ENCODE data around the gene ALAS1. TPM values are rescaled to one million over a fixed set of nuclear protein-coding genes. Genes with fewer than 3 reads are reported as not detected.
"Not testable (repeated sequence)": the region's sequence is repeated elsewhere in the genome, so short reads cannot be mapped to it uniquely, and the experiment has no call there.

Gene ALAS1
- total and polyA plus RNA-seq, 2 donors (not counting 1 experiment from before 2014, with no cell fraction given) = 26.1 to 30.2 TPM

- no peaks in the 10 kb centered on the region for H3K27me3 ChIP-seq (replicated peaks in 1 of 4; ENCODE audit: control extremely low read depth in 1 of 4, control insufficient read depth in 3 of 4, insufficient read depth in 4 of 4, low read length in 3 of 4)
- no peaks in the 10 kb centered on the region for H3K9me3 ChIP-seq (ENCODE audit: control extremely low read depth in 1 of 3, control insufficient read depth in 2 of 3, insufficient read depth in 1 of 3, low read length in 2 of 3)
- peaks cover 4 to 15% of the 10 kb centered on the region in 2 donors for H3K4me1 ChIP-seq (ENCODE audit: control insufficient read depth in 2 of 2, insufficient read depth in 2 of 2, low read length in 2 of 2)
- Mint-ChIP-seq H3K9me3 (ENCODE audit: insufficient read depth) (no peaks in the 10 kb centered on the region), H3K27me3 (no peaks in the 10 kb centered on the region), H3K4me1 (peaks cover 13% of the 10 kb centered on the region), H3K4me3 (no peak overlapping the region), H3K27ac (no peak overlapping the region)
- H3K4me3 ChIP-seq (ENCODE audit: control extremely low read depth in 1 of 5, extremely low read depth in 1 of 5, insufficient read depth in 1 of 5, low read depth in 2 of 5, low read length in 4 of 5) = no peak overlapping the region
- ATAC-seq (ENCODE audit: low read depth) (no peak), DNase-seq (no peak)
- no peak overlapping the region for H2AFZ ChIP-seq (ENCODE audit: insufficient read depth, low read depth, low read length, poor library complexity, severe bottlenecking)
- H3K79me2 ChIP-seq (ENCODE audit: control insufficient read depth, insufficient read depth, low read length) = no peaks in the 10 kb centered on the region
- no peaks in the 10 kb centered on the region for H4K20me1 ChIP-seq (ENCODE audit: control insufficient read depth, insufficient read depth, low read length, poor library complexity, severe bottlenecking)
- WGBS (ENCODE audit: insufficient coverage) = 100% methylated on average over 1 of the region's 4 CpGs
- H3K9ac ChIP-seq (ENCODE audit: low read length) = no peak overlapping the region
- ChIA-PET POLR2A (no interaction called here), CTCF (interaction anchor here (0.6 to 11.2 kb wide), 4 partner anchors 9 to 255 kb away, joined by 3 to 166 read pairs (median 4); no protein-coding TSS in a partner anchor)
- H3K4me2 ChIP-seq (replicated peaks; ENCODE audit: low read depth, low read length, poor library complexity, severe bottlenecking) = no peak overlapping the region
- intact Hi-C loops (cut with micrococcal nuclease) = no loop called here
- H3K36me3 ChIP-seq (replicated peaks in 1 of 2; ENCODE audit: control extremely low read depth in 1 of 2, control insufficient read depth in 1 of 2, extremely low read depth in 1 of 2, insufficient read depth in 2 of 2, low read length in 1 of 2) = no peaks in the 10 kb centered on the region
- no peak overlapping the region for H3K27ac ChIP-seq (ENCODE audit: low read length in 2 of 2)
- TF ChIP-seq EZH2 (IDR thresholded peaks at IDR 0.05; ENCODE audit: borderline replicate concordance, insufficient read depth, low read depth, low read length, poor library complexity, severe bottlenecking) = no peak
- no peak for TF ChIP-seq CTCF (IDR thresholded peaks at IDR 0.05)
Measured at GRCh38 chr3:52150860-52151259, 47.1 kb upstream of the ALAS1 start.

DNA sequence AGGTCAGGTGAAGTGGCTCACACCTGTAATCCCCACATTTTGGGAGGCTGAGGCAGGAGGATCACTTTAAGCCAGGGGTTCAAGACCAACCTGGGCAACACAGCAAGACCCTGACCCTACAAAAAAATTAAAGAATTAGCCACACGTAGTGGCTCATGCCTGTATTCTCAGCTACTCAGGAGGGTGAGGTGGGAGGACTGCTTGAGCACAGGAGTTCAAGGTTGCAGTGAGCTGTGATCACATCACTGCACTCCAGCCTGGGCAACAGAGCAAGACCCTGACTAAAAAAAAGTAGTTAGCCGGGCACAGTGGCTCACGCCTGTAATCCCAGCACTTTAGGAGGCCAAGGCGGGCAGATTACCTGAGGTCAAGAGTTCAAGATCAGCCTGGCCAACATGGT lies 46.0 kb upstream of the ALAS1 start:
- intact Hi-C loops (cut with micrococcal nuclease); POLR2A ChIA-PET; H3K4me3 ChIP-seq (ENCODE audit: control extremely low read depth in 1 of 5, extremely low read depth in 1 of 5, insufficient read depth in 1 of 5, low read depth in 2 of 5, low read length in 4 of 5); H3K9me3 ChIP-seq (ENCODE audit: control extremely low read depth in 1 of 3, control insufficient read depth in 2 of 3, insufficient read depth in 1 of 3, low read length in 2 of 3); H3K79me2 ChIP-seq (ENCODE audit: control insufficient read depth, insufficient read depth, low read length); H3K36me3 ChIP-seq (replicated peaks in 1 of 2; ENCODE audit: control extremely low read depth in 1 of 2, control insufficient read depth in 1 of 2, extremely low read depth in 1 of 2, insufficient read depth in 2 of 2, low read length in 1 of 2); H3K9me3 Mint-ChIP-seq (ENCODE audit: insufficient read depth); H3K27me3 ChIP-seq (replicated peaks in 1 of 4; ENCODE audit: control extremely low read depth in 1 of 4, control insufficient read depth in 3 of 4, insufficient read depth in 4 of 4, low read length in 3 of 4); H3K27me3 Mint-ChIP-seq; H3K27ac Mint-ChIP-seq; H3K4me2 ChIP-seq (replicated peaks; ENCODE audit: low read depth, low read length, poor library complexity, severe bottlenecking); ATAC-seq (ENCODE audit: low read depth); H4K20me1 ChIP-seq (ENCODE audit: control insufficient read depth, insufficient read depth, low read length, poor library complexity, severe bottlenecking); H3K27ac ChIP-seq (ENCODE audit: low read length in 2 of 2); DNase-seq; H2AFZ ChIP-seq (ENCODE audit: insufficient read depth, low read depth, low read length, poor library complexity, severe bottlenecking); H3K9ac ChIP-seq (ENCODE audit: low read length); H3K4me3 Mint-ChIP-seq: not testable (repeated sequence)
- peaks cover 4 to 15% of the 10 kb centered on the region in 2 donors for H3K4me1 ChIP-seq (ENCODE audit: control insufficient read depth in 2 of 2, insufficient read depth in 2 of 2, low read length in 2 of 2)
- CTCF ChIA-PET = interaction anchor here (11.2 kb wide), 1 partner anchor 150 kb away, joined by 166 read pairs; no protein-coding TSS in a partner anchor
- H3K4me1 Mint-ChIP-seq = peaks cover 14% of the 10 kb centered on the region
- WGBS (ENCODE audit: insufficient coverage) = 100% methylated on average over 4 of the region's 4 CpGs

Measured in B cell (primary cell).